ENCODE results near the gene THYN1. TPM values are rescaled to one million over a fixed set of nuclear protein-coding genes. Genes with fewer than 3 reads are reported as not detected.

The THYN1 gene
- total RNA-seq, 1 experiment from 2014 or later, result 56.6 TPM

GRCh38 chr11:134202661-134203060, 50.5 kb downstream of the THYN1 start:
- BruUV-seq (replicated peaks), result no TSS peak
- no peak for DNase-seq
- H4K20me1 ChIP-seq (ENCODE audit: low read length), result no peaks in the 10 kb centered on the region
- H3K36me3 ChIP-seq (ENCODE audit: low read depth, low read length), result peaks cover 77% of the 10 kb centered on the region
- intact Hi-C loops (cut with micrococcal nuclease), result no loop called here
- H3K9me3 ChIP-seq (ENCODE audit: low read length), result no peaks in the 10 kb centered on the region
- ChIA-PET CTCF (no interaction called here), POLR2A (ENCODE audit: unreplicated experiment) (no interaction called here)
- no peak overlapping the region for H3K27ac ChIP-seq (ENCODE audit: low read length)
- no peak for ATAC-seq
- no peaks in the 10 kb centered on the region for H3K9me2 ChIP-seq (replicated peaks; ENCODE audit: low read length)
- no peak overlapping the region for H3K9ac ChIP-seq (ENCODE audit: low read length)
- H3K4me3 ChIP-seq (ENCODE audit: low read length), result no peak overlapping the region
- H3F3A ChIP-seq (ENCODE audit: low read length, unreplicated experiment), result no peaks in the 10 kb centered on the region
- no peaks in the 10 kb centered on the region for H3K27me3 ChIP-seq (ENCODE audit: low read length)
- TF ChIP-seq CTCF (conservative IDR thresholded peaks at IDR 0.05; ENCODE audit: low read depth, low read length) (no peak), EZH2 (IDR thresholded peaks at IDR 0.05; ENCODE audit: low read length, unreplicated experiment) (no peak), EZH2phosphoT487 (IDR thresholded peaks at IDR 0.05; ENCODE audit: borderline replicate concordance, low read length) (no peak)
- H3K4me2 ChIP-seq (ENCODE audit: low read length), result no peak overlapping the region
- H2AFZ ChIP-seq (ENCODE audit: low read length), result no peak overlapping the region
- no peaks in the 10 kb centered on the region for H3K4me1 ChIP-seq (ENCODE audit: insufficient read depth, low read length)
- H3K79me2 ChIP-seq (ENCODE audit: low read length), result no peaks in the 10 kb centered on the region

DNA sequence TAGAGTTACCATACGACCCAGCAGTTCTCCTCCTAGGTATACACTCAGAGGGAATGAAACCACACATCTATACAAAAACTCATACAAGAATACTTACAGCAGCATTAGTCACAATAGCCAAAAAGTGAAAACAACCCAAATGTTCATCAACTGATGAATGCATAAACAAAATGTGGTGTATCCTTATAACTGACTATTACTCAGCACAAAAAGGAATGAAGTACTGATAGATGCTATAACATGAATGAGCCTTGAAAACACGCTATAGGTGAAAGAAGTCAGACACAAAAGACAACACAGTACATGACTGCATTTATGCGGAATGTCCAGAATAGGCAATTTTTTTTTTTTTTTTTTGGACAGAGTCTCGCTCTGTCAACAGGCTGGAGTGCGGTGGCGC, 52.5 kb downstream of the THYN1 start:
- Histone ChIP-seq H3F3A (ENCODE audit: low read length, unreplicated experiment) (no peaks in the 10 kb centered on the region), H3K9ac (ENCODE audit: low read length) (no peak overlapping the region), H3K79me2 (ENCODE audit: low read length) (no peaks in the 10 kb centered on the region), H2AFZ (ENCODE audit: low read length) (no peak overlapping the region), H3K27me3 (ENCODE audit: low read length) (no peaks in the 10 kb centered on the region), H3K36me3 (ENCODE audit: low read depth, low read length) (peaks cover 76% of the 10 kb centered on the region), H3K9me2 (replicated peaks; ENCODE audit: low read length) (no peaks in the 10 kb centered on the region), H3K4me1 (ENCODE audit: insufficient read depth, low read length) (no peaks in the 10 kb centered on the region), H3K4me3 (ENCODE audit: low read length) (no peak overlapping the region), H3K9me3 (ENCODE audit: low read length) (no peaks in the 10 kb centered on the region), H3K4me2 (ENCODE audit: low read length) (no peak overlapping the region), H4K20me1 (ENCODE audit: low read length) (no peaks in the 10 kb centered on the region), H3K27ac (ENCODE audit: low read length) (no peak overlapping the region)
- TF ChIP-seq CTCF (conservative IDR thresholded peaks at IDR 0.05; ENCODE audit: low read depth, low read length) (no peak), EZH2phosphoT487 (IDR thresholded peaks at IDR 0.05; ENCODE audit: borderline replicate concordance, low read length) (no peak), EZH2 (IDR thresholded peaks at IDR 0.05; ENCODE audit: low read length, unreplicated experiment) (no peak)
- no peak for ATAC-seq
- no peak for DNase-seq
- CTCF ChIA-PET, result no interaction called here
- BruUV-seq (replicated peaks), result no TSS peak
- intact Hi-C loops (cut with micrococcal nuclease), result no loop called here
- POLR2A ChIA-PET (ENCODE audit: unreplicated experiment), result no interaction called here

GRCh38 chr11:134199531-134199930, 53.6 kb downstream of the THYN1 start:
- no peak overlapping the region for H3K9ac ChIP-seq (ENCODE audit: low read length)
- no peaks in the 10 kb centered on the region for H4K20me1 ChIP-seq (ENCODE audit: low read length)
- no peak overlapping the region for H3K4me2 ChIP-seq (ENCODE audit: low read length)
- no peaks in the 10 kb centered on the region for H3F3A ChIP-seq (ENCODE audit: low read length, unreplicated experiment)
- H3K27ac ChIP-seq (ENCODE audit: low read length), result no peak overlapping the region
- DNase-seq (no peak), ATAC-seq (no peak)
- ChIA-PET POLR2A (ENCODE audit: unreplicated experiment) (no interaction called here), CTCF (no interaction called here)
- H3K4me1 ChIP-seq (ENCODE audit: insufficient read depth, low read length), result no peaks in the 10 kb centered on the region
- no peaks in the 10 kb centered on the region for H3K27me3 ChIP-seq (ENCODE audit: low read length)
- no TSS peak for BruUV-seq (replicated peaks)
- intact Hi-C loops (cut with micrococcal nuclease), result no loop called here
- H3K4me3 ChIP-seq (ENCODE audit: low read length), result no peak overlapping the region
- no peak for TF ChIP-seq EZH2phosphoT487 (IDR thresholded peaks at IDR 0.05; ENCODE audit: borderline replicate concordance, low read length)
- no peak for TF ChIP-seq EZH2 (IDR thresholded peaks at IDR 0.05; ENCODE audit: low read length, unreplicated experiment)
- no peak for TF ChIP-seq CTCF (conservative IDR thresholded peaks at IDR 0.05; ENCODE audit: low read depth, low read length)
- no peaks in the 10 kb centered on the region for H3K9me3 ChIP-seq (ENCODE audit: low read length)
- H3K79me2 ChIP-seq (ENCODE audit: low read length), result no peaks in the 10 kb centered on the region
- no peaks in the 10 kb centered on the region for H3K9me2 ChIP-seq (replicated peaks; ENCODE audit: low read length)
- no peak overlapping the region for H2AFZ ChIP-seq (ENCODE audit: low read length)
- peaks cover 74% of the 10 kb centered on the region for H3K36me3 ChIP-seq (ENCODE audit: low read depth, low read length)

Other genes starting within 250 kb of the THYN1 start
- gene JAM3, start 184.3 kb downstream of the THYN1 start, total RNA-seq (2014; rRNA removed), result 1.6 and 3.1 TPM in 2 replicates
- gene NCAPD3, start 29.4 kb downstream of the THYN1 start, total RNA-seq (2014; rRNA removed), result 74.5 and 85.0 TPM in 2 replicates
- 49.2 and 53.9 TPM in 2 replicates for gene VPS26B, start 28.7 kb downstream of the THYN1 start, total RNA-seq (2014; rRNA removed)
- 17.6 and 22.6 TPM in 2 replicates for gene ACAD8, start 216 bp upstream of the THYN1 start, total RNA-seq (2014; rRNA removed)
- not detected in 2 replicates for gene GLB1L3, start 23.0 kb upstream of the THYN1 start, total RNA-seq (2014; rRNA removed)
- 0.62 and 1.1 TPM in 2 replicates for gene GLB1L2, start 78.6 kb upstream of the THYN1 start, total RNA-seq (2014; rRNA removed)
- gene B3GAT1, start 158.9 kb upstream of the THYN1 start, total RNA-seq (2014; rRNA removed), result not detected in 2 replicates

Data from PC-3 (cell line).